Right lobe of liver (tissue), 6 donors: Measurements from ENCODE around the gene EFNB2. TPM values are rescaled to one million over a fixed set of nuclear protein-coding genes. Genes with fewer than 3 reads are reported as not detected.

Experiments used
- ATAC-seq, 4 donors: fragments of 200-7000 bp; cut with Tn5 transposase; one replicate each; pipeline ENCODE4 v1.9.1; 2020; ENCODE audit warnings: mild to moderate bottlenecking in 4 of 4, moderate library complexity in 4 of 4
- DNase-seq, 3 donors: peaks; one replicate each; pipeline ENCODE4 v3.0.0-alpha.2; 2020
- H3K27ac ChIP-seq, 3 donors: fragments of 200-600 bp; one replicate each; pipeline ENCODE4 v1.8.0; 2022
- H3K27me3 ChIP-seq, 2 donors: fragments of 200-600 bp; one replicate each; pipeline ENCODE4 v1.8.0; 2022
- H3K36me3 ChIP-seq, 4 donors: fragments of 200-600 bp; sonication (generic) in 1 of 4; one replicate each; pipeline versions ENCODE4 v1.5.1 to v1.8.0; 2017 to 2022; ENCODE audit warnings: control low read depth in 1 of 4
- H3K4me1 ChIP-seq, 4 donors: fragments of 200-600 bp; sonication (generic) in 1 of 4; one replicate each; pipeline versions ENCODE4 v1.5.1 to v1.8.0; 2017 to 2022; ENCODE audit warnings: control low read depth in 1 of 4
- H3K4me3 ChIP-seq, 3 donors: fragments of 200-600 bp; one replicate each; pipeline ENCODE4 v1.8.0; 2022
- H3K9me3 ChIP-seq, 4 donors: fragments of 200-600 bp; sonication (generic) in 1 of 4; one replicate each; pipeline versions ENCODE4 v1.5.1 to v1.8.0; 2017 to 2022; ENCODE audit warnings: control low read depth in 1 of 4
- CTCF ChIP-seq, 4 donors: fragments of 200-600 bp in 3 of 4; fragments of 450-650 bp in 1 of 4; IDR thresholded peaks; one replicate each; pipeline versions ENCODE4 v1.5.1 to v1.8.0; 2016 to 2022; ENCODE audit warnings: antibody characterized with exemption in 4 of 4, mild to moderate bottlenecking in 2 of 4
- POLR2A ChIP-seq: fragments of 450-650 bp; IDR thresholded peaks from one replicate; pipeline ENCODE4 v1.6.1; 2017; ENCODE audit warnings: antibody characterized with exemption, mild to moderate bottlenecking
- WGBS: methylation state at CpG from one replicate; pipeline ENCODE4 v1.1.6; 2018; ENCODE audit warnings: low coverage, low lambda C conversion rate; ENCODE audit not compliant: insufficient coverage; ENCODE audit errors: missing lambda C conversion rate; 5-methylcytosine and 5-hydroxymethylcytosine counted together
- intact Hi-C, 2 donors: fragments of 100-400 bp; cut with DNase I; formaldehyde crosslinking; loops; one replicate each; pipeline versions ENCODE4 v1.11.2 to v1.14.1; 2022
- total RNA-seq, 6 experiments: library from RNA; depleted of rRNA in 2 of 6; stranded (reverse); fragments of >200 nt in 2 of 6; fragmentation: NEBNext Ultra II Directional in 3 of 6; extraction: Animal tissue kit (Norgen Biotek cat#: 25700) in 3 of 6; gene quantifications; one replicate each; pipeline versions ENCODE4 v1.1.0 to v1.2.4, GENCODE V29; 2016 to 2023
- donor health status: DM: no; HTN: yes; CAD: no.
- donor health status: DM: no; HTN: no; CAD: no.
- donor health status: DM: no; HTN: no; CAD: no.
- donor health status: DM: no; HTN: yes; CAD: no.
- donor health status: DM: no; HTN: yes; CAD: no.

EFNB2 gene
- total RNA-seq, 6 experiments from 2014 or later = 2.3 to 9.8 (median 3.9) TPM

- DNase-seq (no peak), ATAC-seq (no peak)
- TF ChIP-seq CTCF (IDR thresholded peaks at IDR 0.05) = no peak
- no peak for TF ChIP-seq POLR2A
- H3K4me1 ChIP-seq = no peaks in the 10 kb centered on the region
- H3K36me3 ChIP-seq = no peaks in the 10 kb centered on the region
- intact Hi-C loops = no loop called here
- 81% methylated on average over 4 of the region's 6 CpGs for WGBS
- H3K27me3 ChIP-seq = no peaks in the 10 kb centered on the region
- no peak overlapping the region for H3K27ac ChIP-seq
- no peak overlapping the region for H3K4me3 ChIP-seq
- H3K9me3 ChIP-seq = no peaks in the 10 kb centered on the region
These were observed 60.5 kb downstream of the EFNB2 start for GRCh38 chr13:106474912-106475311.

GRCh38 chr13:106473154-106473553, 62.3 kb downstream of the EFNB2 start:
- Histone ChIP-seq H3K36me3 (no peaks in the 10 kb centered on the region), H3K27me3 (no peaks in the 10 kb centered on the region), H3K27ac (no peak overlapping the region), H3K4me1 (no peaks in the 10 kb centered on the region), H3K9me3 (no peaks in the 10 kb centered on the region), H3K4me3 (no peak overlapping the region)
- 50% methylated on average over 1 of the region's 9 CpGs for WGBS
- DNase-seq = no peak
- TF ChIP-seq POLR2A (no peak), CTCF (IDR thresholded peaks at IDR 0.05) (no peak)
- ATAC-seq = peak in 1 of 4 donors; percentile 35
- intact Hi-C loops = no loop called here

- no peak for ATAC-seq
These were observed 62.8 kb downstream of the EFNB2 start for GRCh38 chr13:106472621-106473020.

GRCh38 chr13:106471957-106472543, 63.4 kb downstream of the EFNB2 start:
- Histone ChIP-seq H3K27ac (no peak overlapping the region), H3K27me3 (no peaks in the 10 kb centered on the region), H3K36me3 (no peaks in the 10 kb centered on the region), H3K4me1 (no peaks in the 10 kb centered on the region), H3K4me3 (no peak overlapping the region), H3K9me3 (no peaks in the 10 kb centered on the region)
- TF ChIP-seq CTCF (IDR thresholded peaks at IDR 0.05) = no peak
- TF ChIP-seq POLR2A = no peak
- intact Hi-C loops = no loop called here
- ATAC-seq = peak; percentile 34 to 85 (median 68)
- 19% methylated on average over 11 of the region's 16 CpGs for WGBS
- DNase-seq = no peak

More at GRCh38 chr13:106472621-106473020, 62.8 kb downstream of the EFNB2 start:
- Histone ChIP-seq H3K27me3 (no peaks in the 10 kb centered on the region), H3K9me3 (no peaks in the 10 kb centered on the region), H3K4me3 (no peak overlapping the region), H3K27ac (no peak overlapping the region), H3K36me3 (no peaks in the 10 kb centered on the region), H3K4me1 (no peaks in the 10 kb centered on the region)
- TF ChIP-seq CTCF (IDR thresholded peaks at IDR 0.05) = no peak
- TF ChIP-seq POLR2A = no peak
- DNase-seq = no peak
- 48% methylated on average over 4 of the region's 4 CpGs for WGBS
- intact Hi-C loops = no loop called here
